ENCODE results near the gene IQUB.
"Not testable (repeated sequence)": the region's sequence is repeated elsewhere in the genome, so short reads cannot be mapped to it uniquely, and the experiment has no call there.

IQUB gene

DNA sequence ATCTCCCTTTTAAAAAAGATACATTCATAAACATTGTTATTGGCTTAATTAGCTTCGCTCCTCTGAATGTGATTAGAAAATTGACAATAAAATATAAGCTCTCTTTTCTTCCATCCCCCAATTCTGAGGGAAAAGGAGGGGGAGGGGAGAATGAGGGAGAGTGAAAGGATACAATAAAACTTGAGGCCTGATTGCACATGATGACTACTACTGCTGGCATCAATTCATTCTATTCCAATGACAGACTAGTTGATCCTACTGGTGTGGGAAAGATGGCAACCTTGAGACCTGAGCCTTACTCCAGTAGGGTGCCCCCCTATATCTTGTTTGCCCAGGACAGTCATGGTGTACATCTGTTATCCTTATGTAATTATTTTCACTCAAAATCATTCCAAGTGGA, 4.5 kb upstream of the IQUB start:
- no peak for DNase-seq

DNA sequence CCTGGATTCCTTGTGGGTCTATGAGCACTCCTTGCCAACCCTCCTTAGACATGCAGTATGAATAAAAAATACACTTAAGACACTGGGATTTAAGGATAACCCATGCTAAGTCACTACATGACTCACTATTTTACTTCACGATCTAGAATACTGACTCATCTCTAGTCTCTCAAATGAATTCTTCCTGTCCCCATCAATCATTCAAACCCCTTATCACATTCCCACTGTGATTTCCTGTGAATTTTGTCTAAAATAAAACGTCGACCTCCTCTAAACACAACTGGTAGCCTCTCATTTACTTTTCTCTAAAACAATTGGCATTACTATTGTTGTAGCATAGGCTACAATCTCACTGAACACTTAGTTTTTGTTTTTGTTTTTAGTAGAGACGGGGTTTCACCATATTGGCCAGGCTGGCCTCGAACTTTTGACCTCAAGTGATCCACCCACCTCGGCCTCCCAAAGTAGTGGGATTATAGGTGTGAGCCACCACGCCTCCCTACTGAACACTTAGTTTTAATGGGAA, 3.9 kb upstream of the IQUB start:
- peak; percentile 12 for DNase-seq

DNA sequence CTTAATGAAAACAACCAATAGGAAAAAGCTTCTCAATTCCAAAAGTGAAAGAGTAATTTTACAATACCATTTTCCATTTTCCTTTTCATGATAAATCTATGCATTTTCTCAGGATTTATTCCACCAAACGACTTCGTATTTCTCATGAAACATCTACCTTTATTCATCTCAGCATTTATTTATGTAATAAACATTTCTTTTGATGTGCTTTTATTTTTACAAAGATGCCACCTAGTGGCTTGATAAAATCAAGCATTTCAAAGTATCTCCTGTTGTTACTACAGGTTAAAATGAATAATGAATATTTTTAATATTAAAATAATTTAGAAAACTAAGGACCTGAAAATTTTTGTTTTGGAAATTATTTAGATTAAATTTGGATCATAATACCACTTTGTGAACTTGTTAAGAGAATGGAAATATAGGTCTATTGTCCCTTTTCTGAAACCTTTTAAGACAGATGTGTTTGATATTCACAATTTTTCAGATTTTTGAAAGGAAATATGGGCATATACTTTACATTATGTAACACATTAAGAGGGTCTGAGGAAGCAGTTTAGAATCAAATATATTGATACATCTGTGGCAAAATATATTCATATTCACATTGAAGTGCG, 2.7 kb upstream of the IQUB start:
- DNase-seq = peak; percentile 50

- DNase-seq = no peak
These were observed 1.1 kb upstream of the IQUB start for GRCh38 chr7:123535517-123535916.

DNA sequence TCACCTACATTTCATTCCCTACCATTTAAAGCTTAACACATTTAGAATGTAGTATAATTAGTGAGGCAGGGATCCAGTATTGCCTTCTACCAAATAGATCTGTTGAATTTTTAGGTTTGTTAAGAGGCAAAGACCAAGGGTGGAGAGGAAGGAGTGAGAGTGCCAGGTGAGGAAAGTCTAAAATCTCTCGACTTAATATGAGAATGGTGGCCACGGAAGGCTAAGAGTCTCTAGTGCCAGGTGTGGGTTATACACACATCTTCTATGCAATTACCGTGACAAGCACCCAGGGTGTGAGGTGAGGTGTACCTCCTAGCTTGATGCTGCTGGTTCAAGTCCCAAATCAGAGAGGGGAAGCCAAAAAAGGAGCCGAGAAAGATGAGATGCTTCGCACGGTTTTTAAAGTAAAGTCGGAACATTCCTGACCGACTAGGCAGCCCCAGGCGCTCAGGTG, 439 bp downstream of the IQUB start:
- peak; percentile 24 for DNase-seq

DNA sequence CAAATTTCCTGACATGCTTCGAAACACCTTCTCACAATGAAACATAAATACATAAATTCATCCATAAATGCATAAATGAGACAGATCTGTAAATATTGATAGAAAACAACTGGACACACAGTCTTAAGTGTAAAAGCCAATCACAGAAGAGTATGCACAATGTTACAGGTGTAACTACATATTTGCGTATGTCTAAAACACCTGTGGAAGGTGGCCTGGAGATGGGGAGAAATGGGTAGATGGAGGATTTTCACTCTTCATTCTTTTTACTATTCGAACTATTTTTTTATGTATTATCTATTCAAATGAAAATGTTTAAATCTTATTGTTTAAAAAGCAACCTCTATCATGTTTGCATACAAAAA, 860 bp downstream of the IQUB start:
- no peak for DNase-seq

- DNase-seq = peak; percentile 67
These were observed 1.4 kb downstream of the IQUB start for GRCh38 chr7:123532788-123533552.

DNA sequence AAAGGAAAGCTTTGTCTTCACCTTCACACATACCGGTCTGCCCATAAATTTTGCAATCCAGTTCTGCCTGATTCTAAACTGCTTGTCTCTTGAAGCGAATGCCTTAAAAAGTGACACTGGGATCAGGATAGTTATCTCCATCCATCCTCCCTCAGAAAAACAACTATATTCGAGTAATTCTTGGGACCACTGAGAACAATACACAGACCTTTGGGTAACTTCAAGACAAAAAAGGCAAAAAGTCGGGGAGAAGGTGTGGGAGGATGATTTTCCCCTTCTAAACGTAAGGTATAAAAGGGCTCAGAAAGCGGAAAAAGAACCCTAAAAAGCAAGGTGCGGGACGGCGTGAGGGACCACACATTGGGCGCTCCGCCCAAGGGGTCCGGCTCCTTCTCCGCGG, 2.1 kb downstream of the IQUB start:
- not testable (repeated sequence) for DNase-seq

DNA sequence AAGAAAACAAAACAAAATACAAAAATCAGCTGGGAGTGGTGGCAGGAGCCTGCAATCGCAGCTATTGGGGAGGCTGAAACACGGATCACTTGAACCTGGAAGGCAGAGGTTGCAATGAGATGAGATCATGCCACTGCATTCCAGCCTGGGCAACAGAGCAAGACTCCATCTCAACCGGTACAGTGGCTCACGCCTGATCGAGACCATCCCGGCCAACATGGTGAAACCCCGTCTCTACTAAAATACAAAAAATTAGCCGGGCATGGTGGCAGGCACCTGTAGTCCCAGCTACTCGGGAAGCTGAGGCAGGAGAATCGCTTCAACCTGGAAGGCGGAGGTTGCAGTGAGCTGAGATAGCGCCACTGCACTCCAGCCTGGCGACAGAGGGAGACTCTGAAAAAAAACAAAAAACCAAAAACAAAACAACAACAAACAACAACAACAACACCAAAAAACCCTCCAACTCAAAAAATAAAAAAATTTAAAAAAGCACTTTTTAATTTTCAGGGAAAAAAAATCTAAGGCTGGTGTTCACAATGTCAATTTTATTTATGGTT, 4.3 kb downstream of the IQUB start:
- DNase-seq = not testable (repeated sequence)

DNA sequence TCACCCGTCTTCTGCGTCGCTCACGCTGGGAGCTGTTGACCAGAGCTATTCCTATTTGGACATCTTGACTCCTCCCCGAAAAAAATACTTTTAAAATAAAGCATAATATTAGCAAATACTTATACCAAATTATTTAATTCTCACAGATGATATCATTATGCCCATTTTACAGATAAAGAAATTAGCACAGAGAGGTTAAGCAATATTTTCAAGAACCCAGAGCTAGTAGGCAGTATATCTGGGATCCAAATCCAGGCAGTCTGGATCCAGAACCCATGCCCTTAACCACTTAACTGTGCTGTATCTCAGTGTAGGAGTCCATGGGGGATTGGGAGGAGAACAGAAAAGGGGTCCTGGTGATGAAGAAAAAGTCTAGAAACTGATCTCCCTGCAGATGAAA, 6.1 kb downstream of the IQUB start:
- no peak for DNase-seq

DNA sequence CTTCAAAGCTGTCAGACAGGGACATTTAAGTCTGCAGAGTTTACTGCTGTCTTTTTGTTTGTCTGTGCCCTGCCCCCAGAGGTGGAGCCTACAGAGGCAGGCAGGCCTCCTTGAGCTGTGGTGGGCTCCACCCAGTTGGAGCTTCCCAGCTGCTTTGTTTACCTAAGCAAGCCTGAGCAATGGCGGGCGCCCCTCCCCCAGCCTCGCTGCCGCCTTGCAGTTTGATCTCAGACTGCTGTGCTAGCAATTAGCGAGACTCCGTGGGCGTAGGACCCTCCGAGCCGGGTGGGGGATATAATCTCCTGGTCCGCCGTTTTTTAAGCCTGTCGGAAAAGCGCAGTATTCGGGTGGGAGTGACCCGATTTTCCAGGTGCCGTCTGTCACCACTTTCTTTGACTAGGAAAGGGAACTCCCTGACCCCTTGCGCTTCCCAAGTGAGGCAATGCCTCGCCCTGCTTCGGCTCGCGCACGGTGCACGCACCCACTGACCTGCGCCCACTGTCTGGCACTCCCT, 6.6 kb downstream of the IQUB start:
- not testable (repeated sequence) for DNase-seq

GRCh38 chr7:123526533-123526932, 7.9 kb downstream of the IQUB start:
- DNase-seq = not testable (repeated sequence)

GRCh38 chr7:123522066-123522465, 12.3 kb downstream of the IQUB start:
- DNase-seq = no peak

DNA sequence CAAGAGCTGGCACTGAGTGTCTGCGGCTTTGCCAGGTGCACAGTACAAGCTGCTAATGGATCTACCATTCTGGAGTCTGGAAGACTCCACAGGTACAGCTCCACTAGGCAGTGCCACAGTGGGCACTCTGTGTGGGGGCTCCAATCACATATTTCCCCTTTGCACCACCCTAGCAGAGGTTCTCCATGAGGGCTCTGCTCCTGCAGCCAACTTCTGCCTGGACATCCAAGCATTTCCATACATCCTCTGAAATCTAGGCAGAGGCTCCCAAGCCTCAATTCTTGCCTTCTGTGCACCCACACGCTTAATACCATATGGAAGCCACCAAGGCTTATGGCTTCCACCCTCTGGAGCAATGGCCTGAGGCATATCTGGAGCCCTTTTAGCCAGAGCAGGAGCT, 29.2 kb downstream of the IQUB start:
- no peak for DNase-seq

DNA sequence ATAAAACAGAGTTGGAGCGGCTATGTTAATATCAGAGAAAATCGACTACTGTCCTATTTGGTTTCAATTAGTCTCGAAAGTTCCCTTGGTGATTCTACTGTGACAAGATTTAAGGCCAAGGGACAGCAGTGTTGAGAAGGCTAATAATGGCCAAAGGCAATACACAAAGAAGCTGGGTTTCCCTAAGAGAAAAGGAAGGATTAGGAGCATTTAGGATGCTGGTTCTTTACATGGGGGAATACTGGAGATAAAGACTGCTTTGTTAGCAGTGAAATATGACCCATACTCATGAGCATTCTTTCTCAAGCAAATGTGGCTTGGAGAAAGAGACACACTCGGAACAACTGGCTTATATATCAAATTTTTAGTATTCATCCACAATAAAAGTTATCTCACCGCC, 32.2 kb downstream of the IQUB start:
- DNase-seq = no peak

GRCh38 chr7:123500878-123501489, 33.4 kb downstream of the IQUB start:
- no peak for DNase-seq

DNA sequence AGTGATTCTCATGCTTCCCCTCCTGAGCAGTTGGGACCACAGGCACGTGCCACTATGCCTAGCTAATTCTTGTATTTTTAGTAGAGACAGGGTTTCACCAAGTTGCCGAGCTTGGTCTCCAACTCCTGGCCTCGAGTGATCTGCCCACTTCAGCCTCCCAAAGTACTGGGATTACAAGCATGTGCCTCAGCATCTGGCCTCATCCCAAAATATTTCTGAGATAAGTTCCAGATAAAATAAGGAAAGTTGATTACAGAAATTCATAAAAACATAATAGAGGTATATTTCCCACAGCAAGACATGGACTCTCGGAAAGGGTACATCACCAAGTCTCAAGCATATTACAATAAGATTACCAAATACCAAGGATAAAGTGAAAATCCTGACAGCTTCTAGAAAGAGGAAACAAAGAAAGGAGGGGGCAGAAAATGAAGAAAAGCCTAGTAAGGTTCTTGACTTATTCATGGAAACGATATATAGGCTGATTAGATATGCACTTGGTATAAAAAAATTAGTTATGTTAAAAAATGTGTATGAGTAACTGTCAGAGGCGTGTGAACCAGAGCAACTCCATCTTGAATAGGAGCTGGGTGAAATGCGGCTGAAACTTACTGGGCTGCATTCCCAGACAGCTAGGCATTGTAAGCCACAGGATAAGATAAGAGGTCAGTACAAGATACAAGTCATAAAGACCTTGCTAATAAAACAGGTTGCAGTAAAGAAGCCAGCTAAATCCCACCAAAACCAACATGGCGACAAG, 35.0 kb downstream of the IQUB start:
- DNase-seq = no peak

- peak; percentile 66 for DNase-seq
These were observed 35.8 kb downstream of the IQUB start for GRCh38 chr7:123498601-123499000.

DNA sequence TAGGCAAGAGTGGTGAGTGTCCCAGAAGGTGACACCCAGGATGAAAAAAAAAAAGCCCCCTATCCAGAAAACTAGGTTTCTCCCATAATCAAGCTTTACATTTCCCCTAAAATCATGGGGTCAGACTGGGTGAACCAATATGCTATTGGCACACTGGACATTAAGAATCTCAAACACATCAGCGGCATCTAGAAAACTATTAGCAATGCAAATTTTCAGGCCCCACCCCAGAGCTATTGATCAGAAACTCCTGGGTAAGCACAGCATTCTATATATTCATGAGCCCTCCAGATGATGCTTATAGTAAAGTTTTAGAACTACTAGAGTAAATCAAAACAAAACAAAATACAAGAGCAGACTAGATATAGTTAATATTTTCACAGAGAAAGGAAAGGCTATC, 36.4 kb downstream of the IQUB start:
- DNase-seq = no peak

DNA sequence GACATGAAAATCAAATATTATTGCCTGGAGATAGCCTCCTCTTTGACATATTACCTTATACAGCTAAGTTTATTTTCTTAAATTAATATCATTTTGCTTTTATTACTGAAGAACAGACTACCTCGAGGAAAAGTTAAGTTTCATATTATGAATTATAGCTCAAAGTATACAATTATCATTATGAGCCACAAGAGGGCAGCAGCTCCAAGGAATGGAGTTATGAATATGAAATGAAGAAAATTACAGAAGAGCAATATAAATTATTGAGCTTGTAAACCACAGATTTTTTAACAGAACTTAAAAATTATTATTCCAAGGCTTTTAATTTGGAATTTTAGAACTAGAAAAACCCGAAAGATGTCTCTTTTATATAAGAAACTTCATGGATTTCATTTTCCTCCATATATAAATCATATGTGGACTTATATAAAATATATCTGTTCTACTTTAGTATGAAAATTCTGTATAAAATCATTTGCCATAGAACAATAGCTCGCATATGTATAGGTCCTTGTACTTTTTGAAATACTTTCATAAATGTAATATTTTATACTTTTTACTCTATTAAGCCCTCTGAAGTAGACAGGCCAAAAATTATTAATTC, 40.1 kb downstream of the IQUB start:
- peak; percentile 68 for DNase-seq

GRCh38 chr7:123492485-123492884, 41.9 kb downstream of the IQUB start:
- DNase-seq = no peak

- DNase-seq = no peak
These were observed 48.7 kb downstream of the IQUB start for GRCh38 chr7:123485721-123486120.
